Trophoblast cell (in vitro differentiated cells and primary cell): ENCODE results near the gene SPAG16.

Experiments
- DNase-seq, 2 donors: peaks; one replicate each; pipeline ENCODE4 v3.0.0-alpha.2; 2016
- H2AFZ ChIP-seq: 2 replicates; pipeline ENCODE4 v1.6.1; 2013; ENCODE audit warnings: low read length, moderate library complexity, mild to moderate bottlenecking; ENCODE audit not compliant: insufficient read depth, poor library complexity
- H2AK5ac ChIP-seq: 2 replicates; pipeline ENCODE4 v1.6.1; 2013; ENCODE audit warnings: mild to moderate bottlenecking, low read length
- H2BK120ac ChIP-seq: 2 replicates; pipeline ENCODE4 v1.6.1; 2013; ENCODE audit warnings: low read length, mild to moderate bottlenecking, moderate library complexity; ENCODE audit not compliant: insufficient read depth, poor library complexity
- H2BK12ac ChIP-seq: 2 replicates; pipeline ENCODE4 v1.6.1; 2013; ENCODE audit warnings: mild to moderate bottlenecking, low read length, moderate library complexity
- H2BK5ac ChIP-seq: 2 replicates; pipeline ENCODE4 v1.6.1; 2013; ENCODE audit warnings: low read length, low read depth, moderate library complexity, mild to moderate bottlenecking; ENCODE audit not compliant: poor library complexity
- H3K14ac ChIP-seq: 2 replicates; pipeline ENCODE4 v1.6.1; 2013; ENCODE audit warnings: mild to moderate bottlenecking, low read length
- H3K18ac ChIP-seq: 2 replicates; pipeline ENCODE4 v1.6.1; 2013; ENCODE audit warnings: mild to moderate bottlenecking, low read length
- H3K23ac ChIP-seq: 2 replicates; pipeline ENCODE4 v1.6.1; 2013; ENCODE audit warnings: low read length
- H3K27ac ChIP-seq: 2 replicates; pipeline ENCODE4 v1.5.1; 2013; ENCODE audit warnings: low read depth, mild to moderate bottlenecking, inconsistent platforms, low read length, moderate library complexity
- H3K27me3 ChIP-seq: 2 replicates; pipeline ENCODE4 v1.6.1; 2013; ENCODE audit warnings: inconsistent platforms, mild to moderate bottlenecking, low read length, moderate library complexity; ENCODE audit not compliant: insufficient read depth
- H3K36me3 ChIP-seq, 2 experiments: 1 replicate in 1 of 2; 2 replicates in 1 of 2; pipeline ENCODE4 v1.6.1; 2013; ENCODE audit warnings: low read length in 2 of 2, mild to moderate bottlenecking in 2 of 2, moderate library complexity in 1 of 2; ENCODE audit not compliant: insufficient read depth in 2 of 2, control insufficient read depth in 1 of 2
- H3K4ac ChIP-seq: 2 replicates; pipeline ENCODE4 v1.6.1; 2013; ENCODE audit warnings: low read depth, mild to moderate bottlenecking, low read length, moderate library complexity
- H3K4me1 ChIP-seq, 2 experiments: 1 replicate in 1 of 2; 2 replicates in 1 of 2; pipeline ENCODE4 v1.6.1; 2013; ENCODE audit warnings: low read length in 2 of 2, mild to moderate bottlenecking in 2 of 2, moderate library complexity in 1 of 2; ENCODE audit not compliant: insufficient read depth in 2 of 2, control insufficient read depth in 1 of 2
- H3K4me2 ChIP-seq: 2 replicates; pipeline ENCODE4 v1.6.1; 2013; ENCODE audit warnings: inconsistent platforms, mild to moderate bottlenecking, low read length, moderate library complexity
- H3K4me3 ChIP-seq: 2 replicates; pipeline ENCODE4 v1.5.1; 2013; ENCODE audit warnings: mild to moderate bottlenecking, low read depth, low read length, inconsistent platforms
- H3K79me1 ChIP-seq: one replicate; pipeline ENCODE4 v1.6.1; 2013; ENCODE audit warnings: low read length
- H3K79me2 ChIP-seq: 2 replicates; pipeline ENCODE4 v1.6.1; 2013; ENCODE audit warnings: low read length, mild to moderate bottlenecking; ENCODE audit not compliant: control insufficient read depth, insufficient read depth, poor library complexity
- H3K9ac ChIP-seq: 2 replicates; pipeline ENCODE4 v1.6.1; 2013; ENCODE audit warnings: mild to moderate bottlenecking, low read length
- H3K9me3 ChIP-seq: 2 replicates; pipeline ENCODE4 v1.6.1; 2013; ENCODE audit warnings: low read depth, mild to moderate bottlenecking, control low read depth, inconsistent platforms, low read length; ENCODE audit not compliant: insufficient read depth
- H4K12ac ChIP-seq: 2 replicates; pipeline ENCODE4 v1.6.1; 2013; ENCODE audit warnings: low read depth, mild to moderate bottlenecking, low read length, moderate library complexity
- H4K8ac ChIP-seq: 2 replicates; pipeline ENCODE4 v1.6.1; 2013; ENCODE audit warnings: low read depth, mild to moderate bottlenecking, low read length, moderate library complexity
- H4K91ac ChIP-seq: one replicate; pipeline ENCODE4 v1.6.1; 2013; ENCODE audit warnings: low read depth, mild to moderate bottlenecking, low read length, moderate library complexity
- WGBS: extraction: QIAGEN DNeasy Blood & Tissue Kit; methylation state at CpG from one replicate; pipeline ENCODE4 v1.1.7; 2013; ENCODE audit warnings: missing lambda C conversion rate; ENCODE audit not compliant: insufficient read length, insufficient coverage; ENCODE audit errors: extremely low coverage; 5-methylcytosine and 5-hydroxymethylcytosine counted together

SPAG16 gene

GRCh38 chr2:213787869-213788268 is 503.6 kb downstream of the SPAG16 start:
- no peak overlapping the region for H2BK120ac ChIP-seq
- WGBS, result no CpG with 5 or more reads among the region's 2 CpGs
- no peaks in the 10 kb centered on the region for H3K79me2 ChIP-seq
- H3K18ac ChIP-seq, result no peak overlapping the region
- no peak overlapping the region for H4K12ac ChIP-seq
- no peak overlapping the region for H3K27ac ChIP-seq
- H3K9ac ChIP-seq, result no peak overlapping the region
- H3K23ac ChIP-seq, result no peak overlapping the region
- no peak overlapping the region for H3K4ac ChIP-seq
- H3K14ac ChIP-seq, result no peak overlapping the region
- H3K4me2 ChIP-seq, result no peak overlapping the region
- H3K36me3 ChIP-seq, result no peaks in the 10 kb centered on the region
- no peaks in the 10 kb centered on the region for H3K27me3 ChIP-seq
- no peak overlapping the region for H2AFZ ChIP-seq
- H4K8ac ChIP-seq, result no peak overlapping the region
- H3K9me3 ChIP-seq, result no peaks in the 10 kb centered on the region
- no peak overlapping the region for H2BK12ac ChIP-seq
- H4K91ac ChIP-seq, result no peak overlapping the region
- no peaks in the 10 kb centered on the region for H3K4me1 ChIP-seq
- H3K79me1 ChIP-seq, result no peaks in the 10 kb centered on the region
- no peak overlapping the region for H3K4me3 ChIP-seq
- no peak overlapping the region for H2AK5ac ChIP-seq
- DNase-seq, result no peak
- no peak overlapping the region for H2BK5ac ChIP-seq

GRCh38 chr2:213789940-213790339 is 505.7 kb downstream of the SPAG16 start:
- no peak overlapping the region for H3K23ac ChIP-seq
- no peak overlapping the region for H2AK5ac ChIP-seq
- no peaks in the 10 kb centered on the region for H3K79me2 ChIP-seq
- H3K14ac ChIP-seq, result no peak overlapping the region
- no peak overlapping the region for H3K4me2 ChIP-seq
- no peak overlapping the region for H2BK12ac ChIP-seq
- no peaks in the 10 kb centered on the region for H3K4me1 ChIP-seq
- H3K36me3 ChIP-seq, result no peaks in the 10 kb centered on the region
- no peak for DNase-seq
- H3K18ac ChIP-seq, result no peak overlapping the region
- WGBS, result 100% methylated on average over 1 of the region's 1 CpG
- no peak overlapping the region for H2BK5ac ChIP-seq
- H3K27me3 ChIP-seq, result no peaks in the 10 kb centered on the region
- H4K8ac ChIP-seq, result no peak overlapping the region
- no peaks in the 10 kb centered on the region for H3K79me1 ChIP-seq
- no peak overlapping the region for H2AFZ ChIP-seq
- H4K12ac ChIP-seq, result no peak overlapping the region
- H4K91ac ChIP-seq, result no peak overlapping the region
- no peak overlapping the region for H3K9ac ChIP-seq
- H3K9me3 ChIP-seq, result no peaks in the 10 kb centered on the region
- no peak overlapping the region for H3K4me3 ChIP-seq
- H3K4ac ChIP-seq, result no peak overlapping the region
- no peak overlapping the region for H3K27ac ChIP-seq
- H2BK120ac ChIP-seq, result no peak overlapping the region

GRCh38 chr2:213792045-213792444 is 507.8 kb downstream of the SPAG16 start:
- Histone ChIP-seq H3K27ac (no peak overlapping the region), H3K36me3 (no peaks in the 10 kb centered on the region), H2BK120ac (no peak overlapping the region), H4K91ac (no peak overlapping the region), H2BK5ac (no peak overlapping the region), H4K8ac (no peak overlapping the region), H3K4ac (no peak overlapping the region), H2AFZ (no peak overlapping the region), H3K9ac (no peak overlapping the region), H3K18ac (no peak overlapping the region), H3K23ac (no peak overlapping the region), H2BK12ac (no peak overlapping the region), H3K4me2 (no peak overlapping the region), H3K4me3 (no peak overlapping the region), H3K9me3 (no peaks in the 10 kb centered on the region), H2AK5ac (no peak overlapping the region), H3K4me1 (no peaks in the 10 kb centered on the region), H3K79me1 (no peaks in the 10 kb centered on the region), H3K14ac (no peak overlapping the region), H3K79me2 (no peaks in the 10 kb centered on the region), H4K12ac (no peak overlapping the region), H3K27me3 (no peaks in the 10 kb centered on the region)
- DNase-seq, result no peak
- no CpG with 5 or more reads among the region's 3 CpGs for WGBS

- Histone ChIP-seq H2AFZ (no peak overlapping the region), H2BK120ac (no peak overlapping the region), H3K18ac (no peak overlapping the region), H2BK12ac (no peak overlapping the region), H2BK5ac (no peak overlapping the region), H3K23ac (no peak overlapping the region), H3K36me3 (no peaks in the 10 kb centered on the region), H3K4me3 (no peak overlapping the region), H4K8ac (no peak overlapping the region), H3K79me2 (no peaks in the 10 kb centered on the region), H3K4ac (no peak overlapping the region), H4K12ac (no peak overlapping the region), H2AK5ac (no peak overlapping the region), H3K4me1 (no peaks in the 10 kb centered on the region), H3K27me3 (no peaks in the 10 kb centered on the region), H3K79me1 (no peaks in the 10 kb centered on the region), H3K9me3 (no peaks in the 10 kb centered on the region), H3K14ac (no peak overlapping the region), H3K4me2 (no peak overlapping the region), H4K91ac (no peak overlapping the region), H3K27ac (no peak overlapping the region), H3K9ac (no peak overlapping the region)
- DNase-seq, result peak in 1 of 2 donors; percentile 53
- no CpG with 5 or more reads among the region's 1 CpG for WGBS
Measured at GRCh38 chr2:213806125-213806726, 522.0 kb downstream of the SPAG16 start.
